ENCODE results near the gene F2RL2. TPM values are rescaled to one million over a fixed set of nuclear protein-coding genes. Genes with fewer than 3 reads are reported as not detected.

F2RL2 gene, protein sequence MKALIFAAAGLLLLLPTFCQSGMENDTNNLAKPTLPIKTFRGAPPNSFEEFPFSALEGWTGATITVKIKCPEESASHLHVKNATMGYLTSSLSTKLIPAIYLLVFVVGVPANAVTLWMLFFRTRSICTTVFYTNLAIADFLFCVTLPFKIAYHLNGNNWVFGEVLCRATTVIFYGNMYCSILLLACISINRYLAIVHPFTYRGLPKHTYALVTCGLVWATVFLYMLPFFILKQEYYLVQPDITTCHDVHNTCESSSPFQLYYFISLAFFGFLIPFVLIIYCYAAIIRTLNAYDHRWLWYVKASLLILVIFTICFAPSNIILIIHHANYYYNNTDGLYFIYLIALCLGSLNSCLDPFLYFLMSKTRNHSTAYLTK
- total RNA-seq: 4.0 TPM

DNA sequence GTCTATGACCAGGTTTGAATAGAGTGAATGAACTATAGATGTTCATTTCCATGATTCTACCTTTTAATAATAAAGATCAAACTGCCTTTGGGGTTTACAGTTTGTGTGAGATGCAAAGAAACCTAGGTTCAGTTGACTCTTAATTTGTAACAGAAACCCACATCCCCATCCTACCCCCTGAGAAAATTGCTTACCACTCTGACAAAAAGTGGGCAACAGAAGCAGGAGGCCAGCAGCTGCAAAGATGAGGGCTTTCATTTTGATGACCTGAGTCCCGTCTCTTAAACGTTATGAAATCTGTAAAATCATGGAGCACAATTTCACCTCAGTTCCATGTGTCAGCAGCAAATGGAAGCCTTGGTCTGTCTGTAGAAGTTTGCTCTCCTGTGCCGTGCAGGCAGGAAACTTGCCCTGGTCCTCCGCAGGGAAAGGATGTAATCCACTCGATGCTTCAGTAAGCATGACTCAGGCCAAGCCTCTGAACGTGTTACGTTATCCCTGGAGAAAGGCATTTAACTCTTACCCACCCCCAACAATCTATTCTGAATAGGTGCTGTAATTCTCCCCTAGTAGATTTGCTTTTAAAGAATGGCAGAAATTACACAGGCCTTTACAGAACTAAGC is at the start of gene F2RL2:
TSS of gene F2RL2 (minus strand) at position 431 of the 624 bp plus-strand sequence. CDS start at position 258, 173 bp downstream.

Other genes starting within 250 kb of the F2RL2 start
- gene IQGAP2, start 220.1 kb downstream of the F2RL2 start, total RNA-seq: 57.8 TPM
- gene F2R, start 92.7 kb upstream of the F2RL2 start, total RNA-seq: 35.1 TPM
- gene F2RL1, start 195.6 kb upstream of the F2RL2 start, total RNA-seq: 4.2 TPM
- gene S100Z, start 226.6 kb upstream of the F2RL2 start, total RNA-seq: not detected

Measured in camera-type eye (tissue), 1 donor.